Measurements from ENCODE around the gene OR2L3. TPM values are rescaled to one million over a fixed set of nuclear protein-coding genes. Genes with fewer than 3 reads are reported as not detected.

Gene OR2L3
- total RNA-seq, 2 donors from 2014 or later = 0.41 TPM; not detected in 1

- Histone ChIP-seq H3K27ac (no peak within 1 kb of the TSS), H3K9me3 (no peaks in the 10 kb centered on the region), H3K36me3 (no peaks in the 10 kb centered on the region), H3K27me3 (replicated peaks; ENCODE audit: insufficient read depth) (no peaks in the 10 kb centered on the region), H3K4me1 (replicated peaks) (no peaks in the 10 kb centered on the region), H3K4me3 (no peak within 1 kb of the TSS)
- DNase-seq (ENCODE audit: low spot score) = no peak
- intact Hi-C loops (cut with DNase I) = no loop called here
- TF ChIP-seq, protein P1, sequence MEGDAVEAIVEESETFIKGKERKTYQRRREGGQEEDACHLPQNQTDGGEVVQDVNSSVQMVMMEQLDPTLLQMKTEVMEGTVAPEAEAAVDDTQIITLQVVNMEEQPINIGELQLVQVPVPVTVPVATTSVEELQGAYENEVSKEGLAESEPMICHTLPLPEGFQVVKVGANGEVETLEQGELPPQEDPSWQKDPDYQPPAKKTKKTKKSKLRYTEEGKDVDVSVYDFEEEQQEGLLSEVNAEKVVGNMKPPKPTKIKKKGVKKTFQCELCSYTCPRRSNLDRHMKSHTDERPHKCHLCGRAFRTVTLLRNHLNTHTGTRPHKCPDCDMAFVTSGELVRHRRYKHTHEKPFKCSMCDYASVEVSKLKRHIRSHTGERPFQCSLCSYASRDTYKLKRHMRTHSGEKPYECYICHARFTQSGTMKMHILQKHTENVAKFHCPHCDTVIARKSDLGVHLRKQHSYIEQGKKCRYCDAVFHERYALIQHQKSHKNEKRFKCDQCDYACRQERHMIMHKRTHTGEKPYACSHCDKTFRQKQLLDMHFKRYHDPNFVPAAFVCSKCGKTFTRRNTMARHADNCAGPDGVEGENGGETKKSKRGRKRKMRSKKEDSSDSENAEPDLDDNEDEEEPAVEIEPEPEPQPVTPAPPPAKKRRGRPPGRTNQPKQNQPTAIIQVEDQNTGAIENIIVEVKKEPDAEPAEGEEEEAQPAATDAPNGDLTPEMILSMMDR (IDR thresholded peaks at IDR 0.05) = no peak
- no peak for TF ChIP-seq POLR2AphosphoS5 (IDR thresholded peaks at IDR 0.05)
- TF ChIP-seq POLR2A (IDR thresholded peaks at IDR 0.05) = no peak
- WGBS = 52% methylated on average over 1 of the region's 1 CpG
These were observed 48.2 kb downstream of the OR2L3 start, which contains the start of gene OR2L13 for GRCh38 chr1:248094884-248095283. Gene OR2L13, plus strand, starts transcription at chr1:248095184. Its CDS starts 4,192 bp downstream, at chr1:248099376.

GRCh38 chr1:248098529-248098928 is 51.9 kb downstream of the OR2L3 start:
- H3K27ac ChIP-seq = no peak overlapping the region
- no peak overlapping the region for H3K4me3 ChIP-seq
- intact Hi-C loops (cut with DNase I) = no loop called here
- no peaks in the 10 kb centered on the region for H3K4me1 ChIP-seq (replicated peaks)
- 77% methylated on average over 1 of the region's 1 CpG for WGBS
- H3K36me3 ChIP-seq = no peaks in the 10 kb centered on the region
- H3K27me3 ChIP-seq (replicated peaks; ENCODE audit: insufficient read depth) = no peaks in the 10 kb centered on the region
- TF ChIP-seq POLR2A (IDR thresholded peaks at IDR 0.05) (no peak), POLR2AphosphoS5 (IDR thresholded peaks at IDR 0.05) (no peak)
- TF ChIP-seq, protein P1 (IDR thresholded peaks at IDR 0.05) = no peak
- H3K9me3 ChIP-seq = no peaks in the 10 kb centered on the region
- no peak for DNase-seq (ENCODE audit: low spot score)

GRCh38 chr1:248102847-248103246 is 56.2 kb downstream of the OR2L3 start:
- H3K4me3 ChIP-seq = no peak overlapping the region
- H3K27ac ChIP-seq = no peak overlapping the region
- intact Hi-C loops (cut with DNase I) = no loop called here
- H3K27me3 ChIP-seq (replicated peaks; ENCODE audit: insufficient read depth) = no peaks in the 10 kb centered on the region
- no peaks in the 10 kb centered on the region for H3K4me1 ChIP-seq (replicated peaks)
- no peaks in the 10 kb centered on the region for H3K36me3 ChIP-seq
- TF ChIP-seq, protein P1 (IDR thresholded peaks at IDR 0.05) = no peak
- TF ChIP-seq POLR2A (IDR thresholded peaks at IDR 0.05) = no peak
- TF ChIP-seq POLR2AphosphoS5 (IDR thresholded peaks at IDR 0.05) = no peak
- DNase-seq (ENCODE audit: low spot score) = no peak
- no peaks in the 10 kb centered on the region for H3K9me3 ChIP-seq

DNA sequence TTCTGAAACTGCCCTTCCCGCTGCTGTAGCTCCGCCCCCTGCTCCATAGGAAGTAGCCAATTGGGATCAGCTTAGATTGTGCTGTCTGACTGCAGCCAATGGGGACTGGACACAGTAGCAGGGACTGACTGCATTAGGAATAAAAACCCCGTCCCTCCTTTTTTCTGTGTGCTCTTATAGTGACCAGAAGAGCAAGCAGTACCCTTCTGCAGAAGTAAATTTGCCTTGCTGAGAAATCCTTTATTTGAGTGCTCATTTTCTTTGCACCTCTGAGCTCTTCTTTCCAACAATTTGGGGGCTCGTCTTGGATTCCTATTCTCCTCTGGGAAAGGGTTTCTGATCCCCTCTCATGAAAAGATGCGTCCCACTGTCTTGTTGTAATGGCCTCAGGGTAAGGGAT is 64.5 kb downstream of the OR2L3 start:
- Histone ChIP-seq H3K4me1 (replicated peaks) (no peaks in the 10 kb centered on the region), H3K27me3 (replicated peaks; ENCODE audit: insufficient read depth) (no peaks in the 10 kb centered on the region), H3K27ac (no peak overlapping the region), H3K36me3 (no peaks in the 10 kb centered on the region), H3K4me3 (no peak overlapping the region), H3K9me3 (no peaks in the 10 kb centered on the region)
- intact Hi-C loops (cut with DNase I) = no loop called here
- TF ChIP-seq, protein P1 (IDR thresholded peaks at IDR 0.05) = no peak
- TF ChIP-seq POLR2AphosphoS5 (IDR thresholded peaks at IDR 0.05) (no peak), POLR2A (IDR thresholded peaks at IDR 0.05) (no peak)
- no peak for DNase-seq (ENCODE audit: low spot score)
- WGBS = 93% methylated on average over 5 of the region's 5 CpGs

Small RNA genes within 50 kb of the gene (small RNA-seq; reads per million reads assigned to genes)
- gene RF00019 = 0 reads per million in 2 donors

Other genes starting within 250 kb of the OR2L3 start
- not detected for gene OR14A16, start 222.7 kb upstream of the OR2L3 start, total RNA-seq
- gene OR11L1, start 204.9 kb upstream of the OR2L3 start, total RNA-seq = not detected
- 1 to 10 TPM in 1 of 2 donors, under 1 TPM in 1; 0.36 to 9.6 TPM for gene TRIM58, start 189.6 kb upstream of the OR2L3 start, total RNA-seq
- gene OR2W3, start 151.2 kb upstream of the OR2L3 start, total RNA-seq = 1 to 10 TPM in 1 of 2 donors, under 1 TPM in 1; 0.23 to 2.4 TPM
- gene OR2T8, start 126.6 kb upstream of the OR2L3 start, total RNA-seq = not detected
- not detected for gene OR2AJ1, start 121.9 kb upstream of the OR2L3 start, total RNA-seq
- gene OR2L8, start 98.0 kb upstream of the OR2L3 start, total RNA-seq = 1 to 10 TPM in 1 of 2 donors, not detected in 1; 2.4 TPM
- not detected for gene OR2AK2, start 81.6 kb upstream of the OR2L3 start, total RNA-seq
- gene OR2L5, start 33.2 kb upstream of the OR2L3 start, total RNA-seq = not detected
- under 1 TPM in 1 of 2 donors, not detected in 1; 0.17 TPM for gene OR2L2, start 16.8 kb upstream of the OR2L3 start, total RNA-seq
- gene OR2L13, start 48.3 kb downstream of the OR2L3 start, total RNA-seq = not detected
- gene OR2M5, start 98.3 kb downstream of the OR2L3 start, total RNA-seq = not detected
- gene OR2M2, start 128.0 kb downstream of the OR2L3 start, total RNA-seq = not detected
- under 1 TPM in 1 of 2 donors, not detected in 1; 0.06 TPM for gene OR2M3, start 150.4 kb downstream of the OR2L3 start, total RNA-seq
- gene OR2M4, start 184.6 kb downstream of the OR2L3 start, total RNA-seq = under 1 TPM in 1 of 2 donors, not detected in 1; 0.11 TPM
- not detected for gene OR2T33, start 231.1 kb downstream of the OR2L3 start, total RNA-seq

Measured in prostate gland (tissue), 2 donors.